Measurements from ENCODE around the gene CAT. TPM values are rescaled to one million over a fixed set of nuclear protein-coding genes. Genes with fewer than 3 reads are reported as not detected.
A peak's percentile ranks its signal among the peaks of the same experiment; 100 is the strongest.

CAT gene
- total RNA-seq, 1 donor from 2014 or later, result 108 TPM

- TF ChIP-seq, protein P1, sequence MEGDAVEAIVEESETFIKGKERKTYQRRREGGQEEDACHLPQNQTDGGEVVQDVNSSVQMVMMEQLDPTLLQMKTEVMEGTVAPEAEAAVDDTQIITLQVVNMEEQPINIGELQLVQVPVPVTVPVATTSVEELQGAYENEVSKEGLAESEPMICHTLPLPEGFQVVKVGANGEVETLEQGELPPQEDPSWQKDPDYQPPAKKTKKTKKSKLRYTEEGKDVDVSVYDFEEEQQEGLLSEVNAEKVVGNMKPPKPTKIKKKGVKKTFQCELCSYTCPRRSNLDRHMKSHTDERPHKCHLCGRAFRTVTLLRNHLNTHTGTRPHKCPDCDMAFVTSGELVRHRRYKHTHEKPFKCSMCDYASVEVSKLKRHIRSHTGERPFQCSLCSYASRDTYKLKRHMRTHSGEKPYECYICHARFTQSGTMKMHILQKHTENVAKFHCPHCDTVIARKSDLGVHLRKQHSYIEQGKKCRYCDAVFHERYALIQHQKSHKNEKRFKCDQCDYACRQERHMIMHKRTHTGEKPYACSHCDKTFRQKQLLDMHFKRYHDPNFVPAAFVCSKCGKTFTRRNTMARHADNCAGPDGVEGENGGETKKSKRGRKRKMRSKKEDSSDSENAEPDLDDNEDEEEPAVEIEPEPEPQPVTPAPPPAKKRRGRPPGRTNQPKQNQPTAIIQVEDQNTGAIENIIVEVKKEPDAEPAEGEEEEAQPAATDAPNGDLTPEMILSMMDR (IDR thresholded peaks at IDR 0.05), result no peak
- TF ChIP-seq POLR2A (IDR thresholded peaks at IDR 0.05) (no peak), POLR2AphosphoS5 (IDR thresholded peaks at IDR 0.05; ENCODE audit: insufficient read depth in 1 of 2, low read depth in 1 of 2) (no peak)
- intact Hi-C loops (cut with DNase I), result no loop called here
- H3K4me3 ChIP-seq, result no peak overlapping the region
- no peak overlapping the region for H3K27ac ChIP-seq
- no peaks in the 10 kb centered on the region for H3K4me1 ChIP-seq
- DNase-seq (ENCODE audit: extremely low spot score in 2 of 2), result no peak
- no peaks in the 10 kb centered on the region for H3K27me3 ChIP-seq
- H3K9me3 ChIP-seq, result no peaks in the 10 kb centered on the region
- peaks cover 6 to 45% of the 10 kb centered on the region in 2 donors for H3K36me3 ChIP-seq
These were observed 35.0 kb downstream of the CAT start for GRCh38 chr11:34473603-34474169.

DNA sequence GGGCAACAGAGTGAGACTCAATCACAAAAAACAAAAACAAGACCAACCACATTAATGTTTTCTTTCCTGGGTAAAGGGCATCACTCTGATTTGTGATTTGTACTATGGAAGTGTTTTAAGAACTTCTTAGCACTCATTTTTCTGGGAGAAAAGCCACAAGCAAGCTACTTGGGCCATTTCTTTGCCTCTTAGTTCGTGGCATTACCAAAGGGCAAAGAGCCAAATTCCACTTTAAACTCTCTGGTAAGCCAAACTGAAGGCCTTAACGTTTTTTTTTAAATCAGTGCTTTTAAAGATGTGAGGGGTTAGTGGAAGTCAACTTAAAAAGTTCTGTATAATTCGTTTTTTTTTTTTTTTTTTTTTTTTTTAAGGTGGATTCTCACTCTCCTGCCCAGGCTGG is 36.9 kb downstream of the CAT start:
- intact Hi-C loops (cut with DNase I), result no loop called here
- Histone ChIP-seq H3K36me3 (peaks cover 6 to 27% of the 10 kb centered on the region in 2 donors), H3K27me3 (no peaks in the 10 kb centered on the region), H3K27ac (no peak overlapping the region), H3K4me1 (no peaks in the 10 kb centered on the region), H3K9me3 (no peaks in the 10 kb centered on the region), H3K4me3 (no peak overlapping the region)
- TF ChIP-seq POLR2A (IDR thresholded peaks at IDR 0.05) (no peak), POLR2AphosphoS5 (IDR thresholded peaks at IDR 0.05; ENCODE audit: insufficient read depth in 1 of 2, low read depth in 1 of 2) (no peak)
- TF ChIP-seq, protein P1 (IDR thresholded peaks at IDR 0.05), result no peak
- no peak for DNase-seq (ENCODE audit: extremely low spot score in 2 of 2)

GRCh38 chr11:34476849-34477248 is 38.1 kb downstream of the CAT start:
- H3K36me3 ChIP-seq, result peaks cover 6 to 15% of the 10 kb centered on the region in 2 donors
- H3K9me3 ChIP-seq, result no peaks in the 10 kb centered on the region
- no peak overlapping the region for H3K4me3 ChIP-seq
- TF ChIP-seq POLR2A (IDR thresholded peaks at IDR 0.05), result no peak
- TF ChIP-seq, protein P1 (IDR thresholded peaks at IDR 0.05), result no peak
- TF ChIP-seq POLR2AphosphoS5 (IDR thresholded peaks at IDR 0.05; ENCODE audit: insufficient read depth in 1 of 2, low read depth in 1 of 2), result no peak
- no peaks in the 10 kb centered on the region for H3K27me3 ChIP-seq
- peak in 1 of 2 donors; percentile 18 for DNase-seq (ENCODE audit: extremely low spot score in 2 of 2)
- H3K4me1 ChIP-seq, result no peaks in the 10 kb centered on the region
- H3K27ac ChIP-seq, result no peak overlapping the region
- intact Hi-C loops (cut with DNase I), result no loop called here

GRCh38 chr11:34478845-34479663 is 40.3 kb downstream of the CAT start:
- no peak for TF ChIP-seq POLR2A (IDR thresholded peaks at IDR 0.05)
- TF ChIP-seq, protein P1 (IDR thresholded peaks at IDR 0.05), result no peak
- no peak for TF ChIP-seq POLR2AphosphoS5 (IDR thresholded peaks at IDR 0.05; ENCODE audit: insufficient read depth in 1 of 2, low read depth in 1 of 2)
- no peak overlapping the region for H3K27ac ChIP-seq
- no peak overlapping the region for H3K4me3 ChIP-seq
- peaks cover 0 to 3% of the 10 kb centered on the region in 2 donors for H3K36me3 ChIP-seq
- H3K27me3 ChIP-seq, result no peaks in the 10 kb centered on the region
- H3K9me3 ChIP-seq, result no peaks in the 10 kb centered on the region
- H3K4me1 ChIP-seq, result no peaks in the 10 kb centered on the region
- intact Hi-C loops (cut with DNase I), result no loop called here
- no peak for DNase-seq (ENCODE audit: extremely low spot score in 2 of 2)

DNA sequence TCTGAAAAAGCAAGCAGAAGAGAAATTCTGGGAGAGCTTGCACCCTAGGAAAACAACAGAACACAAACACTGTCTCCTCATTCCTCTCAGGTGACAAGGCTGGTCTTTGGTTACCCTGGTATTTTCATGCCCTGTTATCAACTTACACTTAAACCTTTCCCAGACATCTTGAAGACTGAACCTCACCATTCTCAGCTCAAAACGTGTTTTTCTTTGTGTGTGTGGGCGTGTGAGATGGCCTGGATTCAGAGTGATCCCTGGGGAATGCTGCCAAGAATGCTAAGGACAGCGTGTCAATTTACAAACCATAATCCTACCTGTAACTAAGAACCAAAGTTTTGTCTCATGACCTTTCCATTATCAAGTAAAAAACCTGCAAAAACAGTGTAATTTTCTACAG is 41.6 kb downstream of the CAT start:
- no peaks in the 10 kb centered on the region for H3K4me1 ChIP-seq
- H3K36me3 ChIP-seq, result no peaks in the 10 kb centered on the region
- no peak for TF ChIP-seq POLR2AphosphoS5 (IDR thresholded peaks at IDR 0.05; ENCODE audit: insufficient read depth in 1 of 2, low read depth in 1 of 2)
- TF ChIP-seq, protein P1 (IDR thresholded peaks at IDR 0.05), result no peak
- no peak for TF ChIP-seq POLR2A (IDR thresholded peaks at IDR 0.05)
- no peak overlapping the region for H3K27ac ChIP-seq
- no peak overlapping the region for H3K4me3 ChIP-seq
- intact Hi-C loops (cut with DNase I), result no loop called here
- no peak for DNase-seq (ENCODE audit: extremely low spot score in 2 of 2)
- H3K27me3 ChIP-seq, result no peaks in the 10 kb centered on the region
- H3K9me3 ChIP-seq, result no peaks in the 10 kb centered on the region

Data from vagina (tissue), 2 donors.